GM12891 (cell line): ENCODE measurements around the gene KSR1.
A peak's percentile ranks its signal among the peaks of the same experiment; 100 is the strongest.
"Not testable (repeated sequence)": the region's sequence is repeated elsewhere in the genome, so short reads cannot be mapped to it uniquely, and the experiment has no call there.

Experiments used
- DNase-seq: peaks from one replicate; pipeline ENCODE4 v3.0.0; 2011; ENCODE audit warnings: low spot score; ENCODE audit not compliant: insufficient read length
- FAIRE-seq: peaks from 2 replicates; lab custom pipeline; 2011; peaks lifted over from hg19 to GRCh38; lab: Jason Lieb, UNC
- PAX5 ChIP-seq: IDR thresholded peaks from 2 replicates; pipeline ENCODE4 v1.6.1; 2011; ENCODE audit warnings: low read length, moderate library complexity, mild to moderate bottlenecking; ENCODE audit not compliant: insufficient read depth, severe bottlenecking
- POLR2A ChIP-seq: IDR thresholded peaks from 2 replicates; pipeline ENCODE4 v1.6.1; 2011; ENCODE audit warnings: low read depth, low read length, control low read depth
- POLR2AphosphoS5 ChIP-seq: IDR thresholded peaks from 2 replicates; pipeline ENCODE4 v1.6.1; 2011; ENCODE audit warnings: low read depth, low read length, control low read depth
- POU2F2 ChIP-seq: IDR thresholded peaks from 2 replicates; pipeline ENCODE4 v1.6.1; 2011; ENCODE audit warnings: low read depth, mild to moderate bottlenecking, control low read depth, low read length, moderate library complexity
- SPI1 ChIP-seq: IDR thresholded peaks from 2 replicates; pipeline ENCODE4 v1.6.1; 2011; ENCODE audit warnings: low read depth, low read length, control low read depth
- TAF1 ChIP-seq: IDR thresholded peaks from 2 replicates; pipeline ENCODE4 v1.6.1; 2011; ENCODE audit warnings: low read depth, low read length, control low read depth

Gene KSR1

DNA sequence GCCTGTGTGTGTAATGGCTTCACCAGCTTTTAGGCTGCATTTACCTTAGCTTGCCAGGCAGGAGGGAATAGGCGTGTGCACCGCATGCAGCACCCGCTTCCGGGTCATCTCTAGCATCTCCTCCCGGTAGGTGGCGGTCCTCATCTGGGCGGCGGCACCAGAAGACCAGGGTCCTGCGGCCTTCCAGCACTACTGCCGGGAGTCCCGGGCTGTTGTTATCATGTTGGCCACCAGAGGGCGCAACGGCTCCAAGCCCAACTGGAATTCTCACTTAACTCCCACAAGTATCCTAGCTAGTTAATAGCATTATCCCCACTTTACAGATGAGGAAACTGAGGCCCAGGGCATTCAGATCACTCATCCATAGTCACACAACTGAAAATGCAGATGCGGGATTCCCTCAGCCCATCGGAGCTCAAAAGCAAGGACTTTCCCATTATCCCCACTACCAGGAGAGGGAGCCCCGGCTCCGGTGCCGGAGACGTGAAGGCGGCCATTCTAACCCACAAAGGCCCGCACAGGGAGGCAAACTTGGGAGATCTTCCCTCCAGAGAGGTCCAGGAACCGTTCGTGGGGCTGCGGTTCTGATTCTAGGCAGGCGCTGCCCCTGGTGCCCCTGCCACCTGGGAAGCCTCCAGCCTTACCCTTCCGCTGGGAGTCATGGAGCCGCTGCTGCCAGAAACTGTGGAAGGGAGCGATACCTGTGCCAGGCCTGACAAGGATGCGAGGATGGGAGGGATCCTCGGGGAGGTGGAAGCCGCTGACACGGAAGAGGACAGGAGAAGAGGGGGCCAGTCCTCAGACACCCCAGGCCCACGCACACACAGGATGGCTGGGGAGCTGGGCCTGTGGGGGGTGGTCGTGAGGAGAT is 198.6 kb downstream of the KSR1 start:
- no peak for TF ChIP-seq POU2F2
- TF ChIP-seq PAX5 = no peak
- no peak for TF ChIP-seq POLR2A
- no peak for TF ChIP-seq POLR2AphosphoS5
- TF ChIP-seq TAF1 = no peak
- peak; percentile 77 for FAIRE-seq
- DNase-seq = peak; percentile 93

DNA sequence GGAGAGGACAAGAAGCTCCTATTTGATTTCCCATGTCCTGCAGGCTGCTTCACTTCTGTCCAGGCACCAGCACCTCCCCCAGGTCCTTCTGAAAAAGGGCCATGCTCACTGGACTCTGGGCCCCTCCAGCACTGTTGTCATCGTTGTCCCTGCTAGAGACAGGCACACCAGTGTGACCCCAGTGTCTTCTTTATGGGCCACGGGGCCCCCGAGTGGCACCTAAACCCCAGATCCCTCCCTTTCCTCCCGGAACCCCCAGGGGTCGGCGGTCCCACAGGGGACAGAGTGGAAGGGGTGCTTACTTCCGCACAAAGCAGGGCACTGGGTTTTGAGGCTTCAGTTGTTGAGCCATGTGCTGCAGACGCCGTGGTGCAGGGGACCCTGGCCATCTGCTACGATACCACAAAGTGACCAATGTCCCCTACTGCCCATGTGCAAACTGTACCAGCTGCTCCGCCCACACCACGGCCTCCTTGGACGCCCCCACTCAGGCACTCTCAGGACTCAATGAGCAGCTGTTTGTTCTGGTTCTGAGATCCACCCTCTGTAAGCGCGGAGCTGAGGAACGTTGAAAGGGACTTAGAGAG is 199.4 kb downstream of the KSR1 start:
- not testable (repeated sequence) for FAIRE-seq, DNase-seq

DNA sequence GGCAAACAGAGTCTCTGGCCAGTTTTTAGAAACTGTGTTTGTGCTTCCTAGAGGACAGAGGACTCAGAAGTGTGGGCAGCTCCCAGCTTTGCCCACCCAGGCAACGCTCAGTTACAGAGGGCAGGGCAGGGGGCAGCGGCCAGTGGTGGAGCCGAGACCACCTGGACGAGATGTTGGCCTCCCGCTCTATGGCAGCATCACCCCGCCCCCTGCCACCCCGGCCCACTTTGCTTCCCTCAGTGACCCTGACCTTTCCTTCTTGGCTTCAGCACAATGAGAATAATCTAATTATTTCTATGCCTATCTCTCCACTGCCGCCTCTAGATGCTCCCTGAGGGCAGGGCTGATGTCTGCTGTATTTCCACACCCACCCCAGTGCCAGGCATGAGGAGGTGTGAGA is 200.4 kb downstream of the KSR1 start:
- FAIRE-seq, DNase-seq: not testable (repeated sequence)

DNA sequence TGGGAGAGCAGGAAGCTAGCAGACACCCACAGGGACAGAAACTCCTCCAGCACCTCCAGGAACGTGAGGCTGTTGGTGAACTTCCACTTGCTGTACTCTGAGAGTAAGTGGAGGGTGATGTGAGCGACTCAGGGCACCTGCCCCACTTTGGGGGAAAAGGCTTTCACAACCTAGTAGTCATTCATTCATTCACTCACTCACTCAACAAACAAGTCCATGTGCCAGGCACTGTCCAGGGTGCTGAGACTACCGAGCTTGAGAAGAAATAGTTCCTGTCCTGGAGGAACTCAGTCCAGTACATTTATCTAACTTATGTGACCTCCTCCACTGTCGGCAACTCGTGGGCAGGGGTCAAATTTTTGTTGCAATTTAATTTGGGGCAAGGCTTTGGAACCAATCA is 201.4 kb downstream of the KSR1 start:
- FAIRE-seq (no peak), DNase-seq (no peak)
- TF ChIP-seq PAX5 (no peak), POU2F2 (no peak), TAF1 (no peak), SPI1 (no peak), POLR2AphosphoS5 (no peak), POLR2A (no peak)

DNA sequence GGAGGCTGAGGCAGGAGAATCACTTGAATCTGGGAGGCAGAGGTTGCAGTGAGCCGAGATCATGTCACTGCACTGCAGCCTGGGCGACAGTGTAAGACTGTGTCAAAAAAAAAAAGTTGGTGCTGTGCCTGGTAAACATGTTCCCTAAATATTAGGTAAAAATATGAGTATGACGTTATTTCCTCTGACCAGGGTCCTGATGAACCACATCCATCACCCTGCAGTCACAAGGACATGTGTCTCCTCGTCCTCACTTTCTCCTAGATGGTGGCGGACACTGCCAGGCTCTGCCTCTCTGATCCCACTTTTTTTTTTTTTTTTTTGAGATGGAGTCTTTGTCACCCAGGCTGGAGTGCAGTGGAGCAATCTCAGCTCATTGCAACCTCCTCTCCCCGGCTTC is 203.4 kb downstream of the KSR1 start:
- no peak for TF ChIP-seq POLR2AphosphoS5
- TF ChIP-seq SPI1 = no peak
- TF ChIP-seq POU2F2 = no peak
- TF ChIP-seq PAX5 = no peak
- TF ChIP-seq POLR2A = no peak
- TF ChIP-seq TAF1 = no peak
- DNase-seq (no peak), FAIRE-seq (no peak)

DNA sequence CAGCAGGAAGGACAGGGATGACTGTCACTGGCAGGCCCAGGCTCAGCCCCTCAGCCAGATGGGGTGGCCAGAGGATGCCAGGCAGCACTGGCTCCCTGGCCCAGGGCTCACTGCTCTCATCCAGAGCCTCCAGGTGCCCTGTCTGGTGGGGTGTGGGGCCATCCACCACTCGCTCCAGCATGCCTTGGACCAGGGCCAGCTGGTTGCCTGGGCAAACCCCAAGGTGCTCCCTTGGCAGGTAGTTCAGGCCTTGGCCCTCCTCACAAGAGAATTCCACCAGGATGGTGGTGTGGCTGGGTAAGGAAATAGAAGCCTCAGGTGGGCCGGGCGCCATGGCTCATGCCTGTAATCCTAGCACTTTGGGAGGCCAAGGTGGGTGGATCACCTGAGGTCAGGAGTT is 204.2 kb downstream of the KSR1 start:
- no peak for FAIRE-seq

DNA sequence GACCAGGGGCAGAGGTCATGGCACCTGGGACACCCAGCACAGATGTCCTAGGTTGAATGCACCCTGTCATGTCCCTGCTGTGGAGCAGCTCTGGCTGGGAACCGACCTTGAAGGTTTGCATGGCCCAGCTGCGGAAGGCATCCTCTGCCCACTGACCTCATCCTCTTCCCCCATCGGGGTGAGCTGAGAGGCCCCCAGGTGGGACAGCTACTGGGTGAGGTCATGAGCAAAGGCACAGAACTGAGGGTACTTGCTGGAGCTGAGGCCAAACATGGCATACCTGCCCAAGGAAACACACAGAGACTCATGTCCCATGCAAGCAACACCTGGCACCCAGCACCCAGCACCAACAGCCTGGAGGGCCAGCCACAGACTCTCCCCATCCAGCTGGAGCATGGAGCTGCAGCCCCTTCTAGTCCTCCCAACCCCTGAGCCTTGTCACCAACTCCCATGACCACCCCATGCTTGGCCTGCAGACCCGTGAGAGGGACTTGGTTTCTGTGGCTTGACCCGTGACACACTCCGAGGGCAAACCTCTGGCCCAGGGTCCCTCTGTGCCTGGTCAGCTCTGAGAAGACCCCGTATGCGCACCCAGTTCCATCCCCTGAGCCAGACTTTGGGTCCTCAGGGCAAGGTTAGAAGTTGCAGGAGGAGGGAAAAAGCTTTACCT is 207.8 kb downstream of the KSR1 start:
- no peak for FAIRE-seq
- no peak for TF ChIP-seq POLR2A
- TF ChIP-seq POU2F2 = no peak
- DNase-seq = no peak

More for the DNA sequence above, 204.2 kb downstream of the KSR1 start:
- DNase-seq = no peak
- TF ChIP-seq TAF1 (no peak), PAX5 (no peak), POU2F2 (no peak), POLR2A (no peak), SPI1 (no peak), POLR2AphosphoS5 (no peak)

DNA sequence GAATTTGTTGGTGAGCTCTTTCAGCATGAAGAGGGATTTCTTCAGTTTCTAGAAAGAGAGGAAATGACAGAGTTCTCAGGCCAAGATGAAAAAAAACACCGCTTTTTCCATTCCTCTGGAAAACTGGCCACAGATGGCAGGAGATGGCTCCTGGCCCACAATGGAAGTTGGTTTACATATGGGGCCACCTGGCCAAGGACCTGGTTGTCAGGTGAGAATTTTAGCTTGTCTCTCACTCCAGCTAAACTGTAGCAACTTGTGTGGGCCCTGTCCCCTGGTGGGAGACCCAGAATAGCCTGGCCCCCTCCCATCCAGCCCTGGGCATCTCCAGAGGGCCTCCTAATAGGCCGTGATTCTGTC is 208.3 kb downstream of the KSR1 start:
- FAIRE-seq (no peak), DNase-seq (no peak)
- TF ChIP-seq POU2F2 (no peak), POLR2A (no peak), PAX5 (no peak), TAF1 (no peak), SPI1 (no peak), POLR2AphosphoS5 (no peak)

DNA sequence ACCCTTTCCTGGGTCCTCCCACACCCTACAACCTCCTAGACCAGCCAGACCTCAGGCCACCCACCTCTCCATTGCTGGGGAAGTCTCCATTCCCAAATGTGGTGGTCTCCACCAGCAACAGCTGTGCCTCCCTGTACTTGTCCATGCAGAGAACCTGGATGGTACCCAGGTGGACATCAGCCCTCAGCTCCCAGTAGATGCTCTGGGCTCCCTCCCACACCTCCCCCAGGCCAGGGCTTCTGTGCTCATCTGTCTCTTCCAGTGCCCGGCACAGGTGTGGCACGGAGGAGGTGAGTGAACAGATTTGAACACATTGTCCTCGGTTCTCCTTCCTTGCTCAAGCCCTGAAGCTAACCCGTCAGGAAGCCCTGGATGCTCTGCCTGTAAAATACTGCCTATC is 209.3 kb downstream of the KSR1 start:
- no peak for FAIRE-seq
- DNase-seq = no peak
- no peak for TF ChIP-seq POLR2A
- TF ChIP-seq POU2F2 = no peak
- no peak for TF ChIP-seq TAF1
- no peak for TF ChIP-seq PAX5
- TF ChIP-seq SPI1 = no peak
- no peak for TF ChIP-seq POLR2AphosphoS5

DNA sequence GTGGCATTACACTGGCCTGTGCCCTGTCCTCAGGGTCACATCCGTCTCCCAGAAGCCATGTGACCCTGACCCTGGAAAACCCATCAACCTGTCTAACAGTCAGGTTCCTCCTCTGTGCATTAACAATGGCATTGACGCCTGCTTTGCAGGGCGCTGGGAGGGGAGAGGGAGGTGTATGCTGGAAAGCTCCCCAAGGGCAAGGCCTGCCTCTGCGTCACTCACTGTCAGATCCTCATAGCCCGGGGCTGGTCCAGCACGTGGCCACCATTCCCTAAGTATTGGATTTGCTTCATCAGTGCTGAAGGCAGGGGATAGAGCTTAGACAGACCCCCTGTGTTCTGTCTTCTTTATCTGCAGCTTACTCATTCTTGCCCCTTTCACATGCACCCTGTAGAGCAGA is 210.0 kb downstream of the KSR1 start:
- FAIRE-seq = not testable (repeated sequence)

More for the DNA sequence above, 210.0 kb downstream of the KSR1 start:
- DNase-seq = not testable (repeated sequence)
